Astrocyte of the cerebellum (primary cell): Measurements from ENCODE around the gene KLHDC3.
A peak's percentile ranks its signal among the peaks of the same experiment; 100 is the strongest.

Experiments
- DNase-seq: peaks from one replicate; pipeline ENCODE4 v3.0.0-alpha.2; 2011; ENCODE audit warnings: low read depth
- H3K4me3 ChIP-seq: 2 replicates; pipeline ENCODE4 v1.5.1; 2011; ENCODE audit warnings: mild to moderate bottlenecking, low read depth, low read length, moderate library complexity
- CTCF ChIP-seq: IDR thresholded peaks from 2 replicates; pipeline ENCODE4 v1.5.1; 2012; ENCODE audit warnings: low read length, low read depth, moderate library complexity, mild to moderate bottlenecking; ENCODE audit errors: missing control alignments
- in situ Hi-C: cut with HindIII; loops from 2 replicates; pipeline ENCODE4 v1.10.0; 2017; ENCODE audit warnings: low sequenced_read_pairs

The KLHDC3 gene

GRCh38 chr6:43013843-43014433 is at the start of gene KLHDC3, which contains the start of gene MEA1:
Gene KLHDC3, plus strand, starts transcription at chr6:43014249. Its CDS starts 2,944 bp downstream, at chr6:43017193.
Gene MEA1, minus strand, starts transcription at chr6:43013946. Its CDS starts 133 bp downstream, at chr6:43013813.
- no peak for TF ChIP-seq CTCF
- peak within 1 kb of the TSS; percentile 78 for H3K4me3 ChIP-seq
- peak; percentile 100 for DNase-seq
- in situ Hi-C loops, result no loop called here

- no peak overlapping the region for H3K4me3 ChIP-seq
- in situ Hi-C loops, result no loop called here
- no peak for TF ChIP-seq CTCF
- no peak for DNase-seq
Measured at GRCh38 chr6:42966571-42966970, 47.5 kb upstream of the KLHDC3 start.

- no peak for TF ChIP-seq CTCF
- in situ Hi-C loops, result no loop called here
- H3K4me3 ChIP-seq, result no peak overlapping the region
- no peak for DNase-seq
Measured at GRCh38 chr6:42967228-42967627, 46.8 kb upstream of the KLHDC3 start.

GRCh38 chr6:42968126-42968701 is 45.8 kb upstream of the KLHDC3 start:
- in situ Hi-C loops, result no loop called here
- TF ChIP-seq CTCF, result no peak
- no peak overlapping the region for H3K4me3 ChIP-seq
- DNase-seq, result no peak

- DNase-seq, result no peak
- no peak overlapping the region for H3K4me3 ChIP-seq
- no peak for TF ChIP-seq CTCF
- in situ Hi-C loops, result no loop called here
Measured at GRCh38 chr6:42968783-42969182, 45.3 kb upstream of the KLHDC3 start.

GRCh38 chr6:42969431-42969830 is 44.6 kb upstream of the KLHDC3 start:
- H3K4me3 ChIP-seq, result no peak overlapping the region
- TF ChIP-seq CTCF, result no peak
- no peak for DNase-seq
- in situ Hi-C loops, result no loop called here
